Fibroblast of gingiva (primary cell): ENCODE measurements around the gene PER3.

Experiments
- DNase-seq: peaks from one replicate; pipeline ENCODE4 v3.0.0-alpha.2; 2011; ENCODE audit warnings: low read depth

Gene PER3

DNA sequence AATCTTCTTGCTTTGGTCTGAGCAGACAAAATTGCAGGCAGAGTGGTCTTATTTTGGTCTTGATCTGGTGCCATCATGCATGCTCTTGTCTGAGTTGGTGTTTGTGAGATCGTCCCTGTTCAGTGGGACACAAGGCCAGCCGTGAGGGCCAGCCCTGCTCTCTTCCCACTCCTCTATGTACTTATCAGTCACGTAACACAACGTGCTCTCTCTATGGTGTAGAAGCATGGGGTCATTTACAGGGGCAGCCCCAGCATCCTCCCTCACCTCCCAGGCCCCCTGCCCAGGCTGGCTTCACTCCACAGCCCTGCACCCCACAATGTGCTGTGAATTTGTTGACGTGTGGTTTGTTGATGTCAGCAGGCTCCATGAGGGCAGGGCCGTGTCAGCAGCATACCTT lies 87.0 kb downstream of the PER3 start:
- no peak for DNase-seq

DNA sequence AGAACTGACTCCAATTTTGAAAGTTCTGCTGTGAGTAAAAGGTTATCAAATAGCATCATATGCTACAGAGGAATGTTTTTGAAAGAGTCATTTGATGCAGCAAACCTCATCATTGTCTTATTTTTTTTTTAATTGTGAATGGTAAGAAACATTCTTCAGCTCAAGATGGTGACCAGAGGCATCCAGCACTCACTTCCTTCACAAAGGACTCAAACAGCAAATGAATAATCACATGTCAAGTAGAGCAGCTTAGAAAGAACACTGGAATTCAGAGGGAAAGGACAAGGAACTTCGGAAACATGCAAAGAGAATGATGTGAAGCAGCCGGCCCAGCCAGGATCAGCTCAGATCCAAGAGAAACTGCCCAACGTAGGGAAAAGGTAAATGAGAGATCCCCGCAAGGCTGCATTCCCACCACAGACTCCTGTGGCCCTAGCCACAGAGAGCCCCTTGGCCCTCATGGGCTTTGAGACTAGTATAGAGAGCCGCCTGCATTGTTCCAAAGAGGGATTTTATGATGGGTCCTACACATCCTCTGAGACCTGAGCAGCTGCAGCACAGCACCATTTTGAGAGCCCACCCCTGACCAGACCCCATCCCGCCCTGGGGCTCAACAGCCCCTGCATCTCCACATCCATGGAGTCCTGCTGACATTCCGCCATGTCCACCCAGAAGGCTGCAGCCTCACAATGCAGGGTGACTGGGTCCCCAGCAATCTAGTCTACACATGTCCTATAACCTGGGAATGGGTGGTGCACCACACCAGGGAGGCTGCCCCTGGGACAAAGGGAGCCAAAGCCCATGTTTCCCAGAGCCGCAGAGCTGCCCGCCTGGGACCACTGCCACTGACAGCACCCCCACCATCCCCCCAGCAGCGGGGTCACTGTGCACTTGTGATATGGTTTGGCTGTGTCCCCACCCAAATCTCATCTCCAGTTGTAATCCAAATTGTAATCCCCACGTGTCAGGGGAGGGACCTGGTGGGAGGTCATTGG lies 90.0 kb downstream of the PER3 start:
- DNase-seq = no peak

- DNase-seq = no peak
Measured at GRCh38 chr1:7878027-7878426, 93.9 kb downstream of the PER3 start.

DNA sequence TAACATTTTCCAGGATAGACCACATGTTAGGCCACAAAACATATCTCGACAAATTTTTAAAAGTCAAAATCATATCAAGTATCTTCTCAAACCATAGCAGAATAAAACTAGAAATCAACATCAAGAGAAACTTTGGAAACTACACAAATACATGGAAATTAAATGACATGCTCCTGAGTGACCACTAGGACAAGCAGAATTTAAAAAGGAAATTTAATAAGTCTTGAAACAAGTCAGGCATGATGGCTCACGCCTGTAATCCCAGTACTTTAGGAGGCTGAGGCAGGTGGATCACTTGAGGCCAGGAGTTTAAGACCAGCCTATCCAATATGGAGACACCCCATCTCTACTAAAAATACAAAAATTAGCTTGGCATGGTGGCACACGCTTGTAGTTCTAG lies 95.1 kb downstream of the PER3 start:
- no peak for DNase-seq

DNA sequence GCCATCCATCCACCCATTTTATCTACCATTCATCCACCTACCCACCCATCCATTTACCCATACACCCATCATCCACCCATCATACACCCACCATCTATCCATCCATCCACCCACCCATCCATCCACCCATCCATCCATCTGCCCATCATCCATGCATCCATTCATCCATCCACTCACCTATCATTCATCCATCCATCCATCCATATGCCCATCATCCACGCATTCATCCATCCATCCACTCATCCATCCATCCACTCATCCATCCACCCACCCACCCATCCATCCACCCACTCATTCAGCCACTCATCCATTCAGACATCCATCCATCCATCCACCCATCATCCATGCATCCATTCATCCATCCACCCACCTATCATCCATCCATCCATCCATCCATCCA lies 100.7 kb downstream of the PER3 start:
- no peak for DNase-seq

GRCh38 chr1:7885513-7886404 lies 101.7 kb downstream of the PER3 start:
- DNase-seq = no peak

GRCh38 chr1:7886405-7886745 lies 102.3 kb downstream of the PER3 start:
- DNase-seq = no peak

DNA sequence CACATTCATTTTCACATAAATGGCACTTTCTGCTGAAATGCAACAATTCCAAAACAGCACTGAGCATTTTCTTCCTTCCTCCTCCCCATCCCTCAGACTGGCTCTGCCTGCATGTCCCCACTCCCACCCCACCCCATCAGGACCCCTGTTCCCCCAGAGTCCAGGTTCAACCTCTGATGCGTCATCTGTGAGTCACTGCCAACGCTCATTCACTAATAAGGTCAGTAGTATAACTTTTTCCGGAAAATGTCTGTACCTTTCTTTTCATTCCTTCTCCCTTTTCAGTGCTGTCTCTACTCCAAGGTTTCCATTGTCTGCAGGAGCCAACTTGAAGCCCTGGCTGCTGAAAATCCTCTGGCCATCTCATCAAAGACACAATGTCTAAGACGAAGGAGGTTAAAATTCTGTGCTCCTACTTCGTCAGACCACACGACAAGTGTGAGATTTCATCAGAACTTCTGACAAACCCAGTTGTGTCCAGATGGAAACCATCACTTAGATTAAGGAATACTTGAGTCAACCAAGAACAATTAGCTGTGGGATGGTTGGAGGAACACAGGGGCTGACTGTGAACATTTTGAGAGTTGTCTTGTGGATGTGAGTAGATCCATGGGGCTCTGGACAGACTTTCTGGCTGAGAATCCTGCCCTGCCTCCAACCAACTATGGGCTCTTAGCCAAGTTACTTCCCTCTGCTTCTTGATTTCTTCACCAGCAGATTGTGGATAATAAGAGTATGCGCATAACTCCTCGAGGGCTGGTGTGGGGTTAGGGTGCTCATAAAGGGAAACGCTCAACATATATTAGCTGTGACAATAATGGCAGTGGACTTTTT lies 104.4 kb downstream of the PER3 start:
- DNase-seq = peak; percentile 65

- no peak for DNase-seq
Measured at GRCh38 chr1:7890853-7891252, 106.8 kb downstream of the PER3 start.

DNA sequence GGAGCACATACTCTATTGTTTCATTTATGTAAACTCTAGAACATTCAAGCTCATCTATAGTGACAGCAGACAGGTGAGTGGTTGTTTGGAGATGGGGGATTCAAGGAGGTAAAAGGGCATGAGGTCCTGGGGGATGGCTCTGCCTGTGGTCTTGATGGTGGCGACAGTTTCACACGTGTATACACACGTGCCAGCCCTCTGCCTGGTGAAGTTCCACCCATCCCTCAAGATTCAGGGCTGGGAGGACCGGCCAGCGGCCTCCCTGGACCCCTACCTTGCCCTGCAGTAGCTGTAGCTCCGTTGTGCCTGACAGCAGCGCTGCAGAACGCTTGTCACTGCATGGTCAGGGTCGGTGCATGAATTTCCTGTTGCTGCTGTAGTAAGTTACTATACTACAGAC lies 107.7 kb downstream of the PER3 start:
- no peak for DNase-seq

DNA sequence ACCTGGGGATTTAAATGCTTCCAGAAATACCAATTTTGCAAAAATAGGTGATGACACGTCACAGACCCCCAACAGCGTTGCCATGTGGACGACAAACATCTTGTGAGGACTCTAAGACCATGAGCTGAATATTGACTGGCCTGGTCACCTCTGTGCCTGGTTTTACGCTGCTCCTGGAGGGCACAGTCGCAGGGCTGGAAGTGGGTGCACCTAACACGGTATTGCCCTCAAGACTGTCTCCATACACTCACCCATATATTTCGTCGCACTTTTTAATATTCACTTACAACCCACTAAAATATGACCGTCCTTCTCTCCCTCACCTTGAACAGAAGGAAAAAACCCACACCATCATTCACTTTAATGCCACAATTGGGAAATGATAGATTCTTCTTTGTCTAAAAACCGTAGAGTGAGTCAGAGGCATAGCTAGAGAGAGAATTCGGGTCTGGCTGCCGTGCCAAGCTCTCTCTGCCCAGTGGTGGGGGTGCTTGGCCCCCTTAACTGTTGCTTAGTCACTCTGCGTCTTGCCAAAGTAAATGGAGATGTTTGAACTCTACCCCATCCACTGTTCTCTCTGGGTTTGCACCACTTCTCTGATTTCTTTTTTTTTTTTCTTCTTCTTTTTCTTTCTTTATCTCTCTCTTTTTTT lies 109.6 kb downstream of the PER3 start:
- peak; percentile 95 for DNase-seq
